ENCODE measurements around the gene NTN1. TPM values are rescaled to one million over a fixed set of nuclear protein-coding genes. Genes with fewer than 3 reads are reported as not detected.

NTN1 gene
- total and polyA plus RNA-seq, 9 donors: 0.28 to 12.5 (median 1.8) TPM

- H3K4me1 ChIP-seq (ENCODE audit: insufficient read depth): peaks cover 3% of the 10 kb centered on the region
- no peak overlapping the region for H3K27ac ChIP-seq
- H3K27me3 ChIP-seq: no peaks in the 10 kb centered on the region
- H3K9me3 ChIP-seq: no peaks in the 10 kb centered on the region
- H3K36me3 ChIP-seq: no peaks in the 10 kb centered on the region
- TF ChIP-seq EP300 (IDR thresholded peaks at IDR 0.05): no peak
- WGBS, 3 donors: 69 to 78% (median 76%) methylated on average over 7 to 8 of the region's 8 CpGs
- intact Hi-C loops (cut with DNase I): no loop called here
- H3K4me3 ChIP-seq: no peak overlapping the region
- no peak for DNase-seq
These were observed 213.2 kb downstream of the NTN1 start for GRCh38 chr17:9234389-9234945.

GRCh38 chr17:9235346-9235745 is 214.0 kb downstream of the NTN1 start:
- Histone ChIP-seq H3K27me3 (no peaks in the 10 kb centered on the region), H3K4me3 (no peak overlapping the region), H3K27ac (no peak overlapping the region), H3K4me1 (ENCODE audit: insufficient read depth) (peaks cover 5% of the 10 kb centered on the region), H3K9me3 (no peaks in the 10 kb centered on the region), H3K36me3 (no peaks in the 10 kb centered on the region)
- intact Hi-C loops (cut with DNase I): no loop called here
- no peak for DNase-seq
- TF ChIP-seq EP300 (IDR thresholded peaks at IDR 0.05) (no peak), CTCF (IDR thresholded peaks at IDR 0.05) (no peak), POLR2A (IDR thresholded peaks at IDR 0.05) (no peak)
- 79 to 88% (median 83%) methylated on average over 4 of the region's 4 CpGs for WGBS, 3 donors

- intact Hi-C loops (cut with DNase I): no loop called here
- TF ChIP-seq CTCF (IDR thresholded peaks at IDR 0.05) (no peak), POLR2A (IDR thresholded peaks at IDR 0.05) (no peak), EP300 (IDR thresholded peaks at IDR 0.05) (no peak)
- Histone ChIP-seq H3K36me3 (no peaks in the 10 kb centered on the region), H3K27ac (no peak overlapping the region), H3K9me3 (no peaks in the 10 kb centered on the region), H3K4me3 (no peak overlapping the region), H3K27me3 (no peaks in the 10 kb centered on the region), H3K4me1 (ENCODE audit: insufficient read depth) (peaks cover 9% of the 10 kb centered on the region)
- WGBS, 3 donors: 84 to 91% (median 84%) methylated on average over 7 of the region's 7 CpGs
- DNase-seq: no peak
These were observed 215.2 kb downstream of the NTN1 start for GRCh38 chr17:9236286-9237052.

- DNase-seq: no peak
These were observed 215.7 kb downstream of the NTN1 start for GRCh38 chr17:9237053-9237410.

More at GRCh38 chr17:9237053-9237410, 215.7 kb downstream of the NTN1 start:
- Histone ChIP-seq H3K4me3 (no peak overlapping the region), H3K36me3 (no peaks in the 10 kb centered on the region), H3K4me1 (ENCODE audit: insufficient read depth) (peaks cover 12% of the 10 kb centered on the region), H3K27me3 (no peaks in the 10 kb centered on the region), H3K27ac (no peak overlapping the region), H3K9me3 (no peaks in the 10 kb centered on the region)
- intact Hi-C loops (cut with DNase I): no loop called here
- 95% methylated on average over 3 of the region's 3 CpGs for WGBS, 3 donors
- TF ChIP-seq EP300 (IDR thresholded peaks at IDR 0.05): no peak
- TF ChIP-seq POLR2A (IDR thresholded peaks at IDR 0.05): no peak
- no peak for TF ChIP-seq CTCF (IDR thresholded peaks at IDR 0.05)

Data from ovary (tissue), 9 donors.